Right lung (tissue), 5 donors: ENCODE results near the gene TENM3. TPM values are rescaled to one million over a fixed set of nuclear protein-coding genes. Genes with fewer than 3 reads are reported as not detected.

Experiments used
- DNase-seq, 2 donors: peaks; one replicate each; pipeline ENCODE4 v3.0.0-alpha.2; 2013
- polyA plus RNA-seq, 5 donors: library from polyadenylated mRNA; unstranded; fragments of 120-200 nt; gene quantifications; one replicate each; pipeline versions ENCODE4 v1.2.1 to v1.2.3, GENCODE V29; 2013; ENCODE audit warnings: inconsistent platforms in 1 of 5, low replicate concordance in 1 of 5; ENCODE audit not compliant: insufficient read length in 5 of 5, insufficient read depth in 1 of 5

The TENM3 gene
- polyA plus RNA-seq, 5 donors: 1.9 to 4.6 (median 2.6) TPM

DNA sequence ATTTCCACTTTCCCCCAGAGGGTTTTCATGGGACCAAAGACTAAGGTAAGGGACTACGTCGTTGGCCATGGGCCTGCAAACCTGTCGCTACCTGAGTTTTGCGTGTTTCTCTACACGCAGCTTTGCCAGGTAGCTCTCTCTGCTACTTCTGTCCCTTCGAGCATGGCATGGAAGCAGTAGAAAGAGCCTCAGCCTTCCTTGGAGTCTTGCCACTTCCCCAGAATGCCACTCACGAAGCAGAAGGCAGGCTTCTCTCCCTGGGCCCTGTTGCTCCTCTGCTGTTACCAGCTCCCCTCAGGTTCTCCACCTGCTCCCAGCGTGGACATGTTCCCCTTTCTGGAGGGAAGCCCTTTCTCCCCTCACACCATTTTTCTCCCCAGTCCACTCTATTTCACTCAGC lies 381.1 kb downstream of the TENM3 start:
- DNase-seq: no peak

DNA sequence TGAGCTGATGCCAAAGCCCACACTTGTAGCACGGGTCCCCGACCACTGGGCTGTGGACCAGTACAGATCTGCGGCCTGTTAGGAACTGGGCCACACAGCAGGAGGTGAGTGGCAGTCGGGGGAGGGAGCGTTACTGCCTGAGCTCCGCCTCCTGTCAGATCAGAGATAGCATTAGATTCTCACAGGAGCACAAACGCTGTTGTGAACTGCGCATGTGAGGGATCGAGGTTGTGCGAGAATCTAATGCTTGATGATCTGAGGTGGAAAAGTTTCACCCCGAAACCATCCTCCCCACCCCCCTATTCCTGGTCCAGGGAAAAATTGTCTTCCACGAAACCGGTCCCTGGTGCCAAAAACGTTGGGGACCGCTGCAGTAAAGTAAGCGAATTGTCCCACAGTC lies 382.0 kb downstream of the TENM3 start:
- DNase-seq: no peak

DNA sequence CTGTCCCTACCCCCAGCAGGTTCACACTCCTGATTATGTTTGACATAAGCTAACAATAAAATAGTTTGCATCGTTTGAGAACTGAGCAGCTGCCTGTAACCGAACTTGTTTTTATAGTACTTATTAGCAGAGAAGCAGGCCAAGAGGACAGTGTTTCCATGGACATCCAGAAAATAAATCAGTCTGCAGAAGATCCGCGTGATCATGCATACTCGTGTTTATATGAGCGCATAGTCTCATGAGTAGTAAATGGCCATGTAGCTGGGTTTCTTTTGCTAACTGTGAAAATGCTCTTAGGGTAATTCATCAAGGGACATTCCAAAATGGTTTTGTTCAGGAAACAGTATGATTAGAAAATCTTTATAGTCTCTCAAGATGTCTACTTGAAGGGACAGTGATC lies 384.8 kb downstream of the TENM3 start:
- no peak for DNase-seq

DNA sequence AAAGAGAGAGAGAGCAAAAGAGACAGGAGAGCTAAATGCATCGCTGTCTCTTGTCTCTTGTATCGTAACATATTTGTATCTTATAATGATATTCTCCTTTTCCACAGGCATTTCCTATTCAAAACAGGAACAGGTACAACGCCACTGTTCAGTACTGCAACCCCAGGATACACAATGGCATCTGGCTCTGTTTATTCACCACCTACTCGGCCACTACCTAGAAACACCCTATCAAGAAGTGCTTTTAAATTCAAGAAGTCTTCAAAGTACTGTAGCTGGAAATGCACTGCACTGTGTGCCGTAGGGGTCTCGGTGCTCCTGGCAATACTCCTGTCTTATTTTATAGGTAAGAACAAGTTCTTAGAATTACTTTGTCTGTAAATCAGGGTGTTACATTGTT lies 385.3 kb downstream of the TENM3 start:
- DNase-seq: no peak

DNA sequence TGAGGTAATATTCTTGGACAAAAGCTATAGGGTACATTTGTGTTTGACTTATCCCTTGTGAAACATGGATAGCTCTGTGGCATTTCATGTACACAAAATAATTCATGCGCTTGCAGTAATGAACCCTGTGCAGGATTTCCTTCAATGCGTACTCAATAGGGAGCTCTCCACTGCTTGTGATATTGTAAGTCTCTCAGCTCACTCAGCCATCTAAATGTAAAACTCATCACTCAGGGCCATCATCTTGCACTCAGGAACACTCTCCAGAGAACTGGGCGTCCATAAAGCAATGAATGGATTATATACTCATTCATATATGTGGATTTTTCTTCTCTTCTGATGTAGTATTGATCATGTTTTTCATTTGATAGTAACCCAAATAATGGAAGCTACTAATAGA lies 385.9 kb downstream of the TENM3 start:
- no peak for DNase-seq

DNA sequence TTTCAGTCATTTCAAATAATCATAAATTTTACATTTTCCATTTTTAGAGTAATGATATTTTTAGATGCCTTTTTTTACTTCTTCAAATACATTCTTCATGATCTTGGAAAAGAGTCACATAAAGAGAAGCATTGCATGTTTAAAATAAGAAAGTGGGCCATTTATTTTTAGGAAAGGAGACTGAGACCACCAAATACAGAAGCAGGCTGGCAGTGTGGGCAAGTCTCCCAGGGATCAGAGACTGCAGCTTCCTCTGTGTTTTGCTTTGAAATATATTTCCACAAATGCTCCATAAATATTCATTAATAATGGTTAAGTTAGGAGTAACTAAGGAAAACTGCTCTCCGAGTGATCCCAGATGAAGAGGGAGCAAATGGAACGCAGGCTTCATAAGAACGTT lies 397.3 kb downstream of the TENM3 start:
- no peak for DNase-seq

DNA sequence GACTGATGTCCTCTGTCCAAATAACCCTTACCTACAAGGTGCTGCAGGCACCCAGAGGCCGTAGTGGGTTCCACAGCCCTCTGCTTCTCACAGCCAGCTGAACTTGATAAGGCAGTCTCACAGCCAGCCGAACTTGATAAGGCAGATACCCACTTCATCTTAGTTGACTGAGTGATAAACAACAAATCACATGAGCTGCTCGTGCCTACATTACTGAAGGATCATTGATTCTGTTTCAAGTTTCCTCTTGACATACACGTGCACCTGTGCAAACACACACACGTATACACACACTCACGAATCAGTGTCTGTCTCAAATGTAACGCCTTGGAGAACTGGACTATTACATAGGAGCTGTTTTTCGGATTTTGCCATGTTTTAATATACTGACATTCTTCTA lies 397.7 kb downstream of the TENM3 start:
- no peak for DNase-seq

DNA sequence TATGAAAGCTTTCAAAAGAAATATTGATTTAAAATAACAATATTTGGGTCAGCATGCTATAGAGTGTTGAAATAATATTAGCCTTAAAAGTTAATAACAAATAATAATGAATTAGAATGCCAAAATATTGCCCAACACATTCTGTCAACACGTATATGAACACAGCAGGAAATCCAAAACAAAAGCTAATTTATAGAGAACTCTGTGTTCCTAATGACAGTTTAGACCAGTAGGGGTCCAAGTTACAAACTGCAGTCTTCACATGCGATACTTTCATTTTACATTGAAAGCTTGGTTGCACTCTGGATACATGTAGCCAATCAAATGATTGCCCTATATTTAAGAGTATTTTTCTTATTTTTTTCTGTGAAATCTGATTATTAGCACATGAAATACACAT lies 399.6 kb downstream of the TENM3 start:
- peak; percentile 23 to 25 for DNase-seq

DNA sequence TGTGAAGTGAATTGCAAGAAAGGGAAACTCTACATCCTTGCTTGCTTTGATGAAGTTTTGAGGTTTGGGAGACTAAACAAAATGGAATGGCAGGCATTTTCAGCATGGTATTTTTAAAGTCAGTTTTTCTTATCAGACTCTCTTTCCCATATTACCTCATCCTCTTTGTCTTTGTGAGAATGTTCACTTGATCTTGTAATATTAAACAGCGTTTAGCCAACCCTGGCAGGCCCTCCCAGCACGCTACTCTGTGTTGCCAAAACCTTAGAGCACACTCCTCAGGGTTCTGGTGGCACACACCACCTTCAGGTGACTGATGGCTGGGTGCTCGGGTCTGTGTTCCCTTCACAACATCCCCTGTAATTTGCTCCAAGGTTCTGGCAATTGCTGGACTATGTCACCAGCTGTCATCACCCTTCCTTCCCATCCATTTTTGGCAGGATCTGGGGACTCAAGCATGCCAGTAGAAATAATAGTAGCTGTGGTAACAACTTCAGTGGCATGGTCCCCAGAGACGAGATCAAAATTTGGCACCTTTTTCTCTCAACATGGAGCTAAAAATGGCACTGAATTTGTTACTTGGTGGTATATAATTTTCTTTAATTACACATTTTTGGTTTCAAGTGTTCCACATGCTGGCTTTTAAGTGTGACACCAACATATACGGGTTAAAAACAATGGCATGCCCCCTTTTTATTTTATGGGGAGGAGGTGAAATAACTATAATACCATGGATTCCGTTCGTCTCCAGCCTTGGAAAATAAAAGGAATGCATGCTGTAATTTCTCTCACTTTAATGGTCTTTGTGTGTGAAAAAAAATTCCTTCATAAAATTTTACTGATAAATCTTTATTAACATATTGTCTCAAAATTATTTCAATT lies 400.8 kb downstream of the TENM3 start:
- DNase-seq: no peak

DNA sequence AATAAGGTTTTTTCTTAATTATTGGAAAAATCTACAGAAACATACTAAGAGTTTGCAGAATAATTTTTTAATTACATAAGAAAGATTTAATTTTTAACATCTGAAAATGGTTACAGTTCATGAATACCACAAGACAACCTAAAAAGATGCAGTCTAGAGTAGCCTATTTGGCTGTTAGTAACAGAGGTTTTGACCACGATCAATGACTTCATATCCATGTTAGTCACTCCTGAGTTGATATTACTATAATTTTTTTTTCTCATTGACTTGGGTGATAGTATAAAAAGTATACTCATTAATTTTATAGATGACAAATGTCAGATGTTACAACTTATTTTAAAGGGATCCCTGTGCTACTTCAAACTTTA lies 401.5 kb downstream of the TENM3 start:
- no peak for DNase-seq

DNA sequence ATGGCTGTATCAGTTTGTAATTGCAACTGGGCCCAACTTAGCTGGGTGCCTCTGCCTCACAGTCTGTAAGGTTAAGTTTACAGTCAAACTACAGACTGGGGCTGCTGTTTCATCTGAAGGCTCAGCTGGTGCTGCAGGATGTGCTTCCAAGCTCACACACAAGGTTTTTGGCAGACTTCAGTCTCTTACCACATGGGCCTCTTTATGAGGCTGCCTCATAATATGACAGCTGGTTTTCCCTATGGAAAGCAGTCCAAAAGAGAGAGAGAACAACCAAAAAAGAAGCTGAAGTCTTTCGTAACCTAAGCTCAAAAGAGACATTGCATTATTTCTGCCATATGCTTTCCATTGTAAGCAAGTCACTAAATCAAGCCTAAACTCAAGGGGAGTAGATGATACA lies 402.3 kb downstream of the TENM3 start:
- DNase-seq: no peak

DNA sequence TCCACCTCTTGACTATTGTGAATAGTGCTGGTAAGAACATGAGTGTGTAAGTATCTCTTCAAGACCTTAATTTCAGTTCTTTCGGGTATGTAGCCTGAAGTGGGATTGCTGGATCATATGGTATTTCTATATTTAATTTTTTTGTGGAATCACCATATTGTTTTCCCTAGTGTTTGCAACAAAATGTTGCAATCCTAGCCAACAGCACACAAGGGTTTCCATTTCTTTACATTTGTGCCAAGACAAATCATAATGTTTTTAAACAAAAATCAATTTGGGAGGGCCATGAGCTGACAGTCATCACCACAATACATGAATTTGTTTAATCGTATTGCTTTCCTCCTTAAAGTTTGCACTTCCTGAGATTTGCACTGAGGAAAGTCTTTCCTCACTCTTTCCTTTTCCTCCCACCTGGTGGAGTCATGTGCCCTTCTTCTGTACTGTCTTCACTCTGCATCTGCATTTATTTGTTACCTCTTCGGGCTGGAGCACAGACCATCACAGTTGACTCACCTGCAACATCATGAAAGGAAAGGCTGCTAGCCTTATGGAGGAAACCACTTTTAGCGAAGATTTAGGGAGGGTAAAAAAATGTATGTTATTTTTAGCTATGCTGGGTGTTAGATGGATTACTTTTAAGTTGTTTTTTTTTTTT lies 404.6 kb downstream of the TENM3 start:
- no peak for DNase-seq

DNA sequence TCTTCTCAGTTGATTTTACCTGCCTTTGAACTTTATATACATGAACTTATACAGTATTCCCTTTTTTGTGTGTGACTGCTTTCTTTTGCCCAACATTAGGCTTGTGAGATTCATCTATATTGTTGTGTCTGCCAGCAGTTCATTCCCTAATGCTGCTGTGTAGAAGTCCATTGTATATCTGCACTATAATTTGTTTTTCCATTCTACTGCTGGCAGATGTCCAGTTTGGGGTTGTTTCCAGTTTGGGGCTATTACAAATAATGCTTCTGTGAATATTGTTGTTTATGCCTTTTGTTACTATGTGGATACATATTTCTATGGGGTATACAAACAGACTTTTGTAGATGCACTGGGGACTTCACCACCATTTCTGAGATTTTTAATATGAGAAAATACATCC lies 405.6 kb downstream of the TENM3 start:
- DNase-seq: peak; percentile 45 to 70

DNA sequence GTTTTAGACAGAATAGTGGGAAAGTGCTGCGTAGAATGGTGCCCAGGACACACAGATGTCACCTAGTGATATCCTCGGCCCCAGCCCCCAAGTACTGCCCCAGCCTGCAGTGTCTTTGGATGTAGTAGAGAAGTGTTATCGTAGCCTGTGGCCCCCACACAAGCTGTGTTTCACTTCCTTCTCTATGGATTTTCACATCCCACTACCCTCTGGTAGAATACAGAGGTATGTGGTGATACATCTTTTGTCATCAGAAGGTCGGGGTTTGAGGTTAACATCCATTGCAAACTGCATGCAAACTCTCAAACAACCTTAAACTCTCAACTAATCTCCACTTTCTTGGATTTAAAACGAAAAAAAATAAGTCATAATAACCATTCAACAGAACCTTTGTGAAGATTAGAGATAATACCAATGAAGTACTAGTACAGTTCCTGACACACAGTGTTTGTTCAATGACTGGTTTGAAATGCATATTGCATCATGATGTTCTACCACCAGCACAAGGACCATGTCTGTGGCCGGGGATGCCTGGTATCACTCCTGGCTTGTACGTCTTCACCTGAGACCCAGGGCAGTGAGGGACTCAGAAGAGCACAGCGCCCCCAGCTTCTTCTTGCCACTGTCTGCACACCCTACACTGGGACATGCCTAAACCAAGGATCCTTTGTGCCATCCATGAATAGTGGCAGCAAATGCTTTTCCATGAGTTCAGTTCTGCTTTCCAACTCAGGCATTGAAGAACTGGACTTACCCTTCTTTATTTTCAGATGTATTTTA lies 406.7 kb downstream of the TENM3 start:
- DNase-seq: no peak

DNA sequence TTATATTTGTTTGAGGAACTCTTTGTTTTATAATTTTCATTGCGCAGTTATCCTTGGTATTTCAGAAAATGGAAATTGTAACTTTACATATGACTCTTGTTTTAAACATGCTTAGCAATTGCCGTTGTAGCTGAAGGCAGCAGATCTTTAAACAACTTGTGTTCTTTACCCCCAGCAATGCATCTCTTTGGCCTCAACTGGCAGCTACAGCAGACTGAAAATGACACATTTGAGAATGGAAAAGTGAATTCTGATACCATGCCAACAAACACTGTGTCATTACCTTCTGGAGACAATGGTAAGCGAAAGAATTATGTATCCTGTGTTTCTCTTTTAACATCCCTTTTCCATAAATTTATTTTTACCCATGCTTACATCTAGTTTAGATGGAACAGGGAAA lies 410.4 kb downstream of the TENM3 start:
- peak in 1 of 2 donors; percentile 8 for DNase-seq

DNA sequence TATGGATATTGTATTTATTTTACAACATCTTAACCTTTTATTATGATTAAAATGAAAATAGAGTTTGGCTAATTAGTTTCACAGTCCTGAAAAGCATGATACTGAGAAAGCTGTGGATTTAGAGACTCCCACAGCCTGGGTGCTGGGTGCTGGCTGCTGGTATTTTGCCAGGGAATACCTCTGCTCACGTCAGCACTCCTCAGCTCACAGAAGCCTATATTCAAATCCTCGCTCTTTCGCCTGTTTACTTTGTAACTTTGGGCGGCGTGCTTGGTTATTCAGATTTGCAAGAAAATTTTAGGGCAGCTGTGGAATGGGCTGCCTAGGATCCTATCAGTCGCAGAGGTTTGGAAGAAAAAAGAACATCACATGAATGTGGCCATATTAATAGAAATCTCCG lies 412.1 kb downstream of the TENM3 start:
- no peak for DNase-seq

DNA sequence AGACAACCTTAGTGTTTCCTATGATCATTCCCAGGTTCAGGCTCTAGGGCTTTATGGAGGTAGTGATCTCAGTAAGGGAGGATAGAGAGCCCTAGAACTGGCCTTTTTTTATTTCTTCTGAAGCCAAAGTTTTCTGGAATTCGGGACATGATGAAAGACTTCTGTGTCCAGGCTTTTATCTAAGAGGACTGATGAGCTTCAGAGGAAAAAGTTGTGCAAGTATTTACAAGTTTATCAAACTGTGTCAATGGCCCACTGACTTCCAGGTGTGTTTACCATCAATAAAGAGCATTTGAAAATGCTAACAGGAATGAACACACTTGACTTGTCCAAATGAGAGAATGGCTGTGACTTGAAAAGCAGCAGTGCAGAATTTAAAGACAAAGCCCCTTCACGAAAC lies 419.3 kb downstream of the TENM3 start:
- no peak for DNase-seq

DNA sequence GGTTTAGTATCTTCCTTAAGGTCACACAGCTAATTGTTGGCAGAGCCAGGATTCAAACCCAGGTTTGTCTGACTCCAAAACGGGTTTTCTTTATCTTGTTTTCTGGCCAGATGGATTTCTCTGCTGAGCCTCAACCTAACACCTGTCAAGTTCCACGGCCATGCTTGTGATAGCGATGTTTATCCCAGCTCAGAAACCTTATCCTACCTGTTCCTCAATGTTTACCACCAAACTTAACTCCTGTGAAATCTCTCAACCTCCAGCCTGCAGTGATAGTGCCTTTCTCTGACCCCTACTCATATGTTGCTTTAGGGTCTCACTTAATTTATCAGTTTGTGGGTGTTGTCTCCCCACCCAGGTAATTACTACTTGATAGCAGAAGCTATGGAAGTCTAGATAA lies 428.0 kb downstream of the TENM3 start:
- no peak for DNase-seq

DNA sequence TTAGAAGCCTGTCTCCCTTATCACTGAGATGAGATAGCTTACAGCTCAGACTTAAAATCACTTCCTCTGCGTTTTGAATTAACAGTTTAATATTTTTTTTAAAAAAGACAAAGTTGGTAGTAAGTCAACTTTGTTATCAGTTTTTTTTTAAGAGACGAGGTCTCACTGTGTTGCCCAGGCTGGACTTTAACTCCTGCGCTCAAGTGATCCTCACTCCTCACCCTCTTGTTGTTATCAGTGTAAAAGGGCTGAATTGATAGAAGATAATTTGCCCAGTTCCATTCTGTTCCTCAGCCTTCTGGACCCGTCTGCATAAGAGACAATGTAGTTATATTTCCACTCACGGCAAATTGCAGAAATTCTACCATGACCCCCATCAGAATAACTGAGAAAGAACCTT lies 428.5 kb downstream of the TENM3 start:
- DNase-seq: no peak

DNA sequence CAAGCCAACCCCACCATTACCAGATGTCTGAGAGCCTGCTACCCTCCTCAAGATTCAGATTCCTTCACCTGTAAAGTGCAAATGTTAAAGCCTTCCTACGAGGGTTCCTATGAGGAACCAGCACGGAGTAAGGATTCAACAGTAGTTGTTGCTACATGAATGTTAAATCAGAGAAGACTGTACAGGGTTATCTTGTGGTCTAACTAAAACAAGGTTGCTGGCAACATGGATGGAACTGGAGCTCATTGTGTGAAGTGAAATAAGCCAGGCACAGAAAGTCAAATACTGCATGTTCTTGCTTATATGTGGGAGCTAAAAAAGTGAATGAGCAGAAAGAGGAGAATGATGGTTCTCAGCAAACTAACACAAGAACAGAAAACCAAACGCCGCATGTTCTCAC lies 435.4 kb downstream of the TENM3 start:
- DNase-seq: no peak

DNA sequence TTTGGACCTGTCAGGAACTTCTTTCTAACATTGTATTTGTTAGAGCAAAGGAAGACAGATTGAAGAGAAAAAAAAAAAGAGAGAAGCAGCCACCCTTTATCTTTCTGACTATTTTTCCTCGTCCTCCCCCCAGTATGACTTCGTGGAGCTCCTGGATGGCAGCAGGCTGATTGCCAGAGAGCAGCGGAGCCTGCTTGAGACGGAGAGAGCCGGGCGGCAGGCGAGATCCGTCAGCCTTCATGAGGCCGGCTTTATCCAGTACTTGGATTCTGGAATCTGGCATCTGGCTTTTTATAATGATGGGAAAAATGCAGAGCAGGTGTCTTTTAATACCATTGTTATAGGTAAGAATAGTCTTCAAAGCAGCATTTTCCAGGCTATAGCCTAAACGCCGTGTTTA lies 436.3 kb downstream of the TENM3 start:
- no peak for DNase-seq

DNA sequence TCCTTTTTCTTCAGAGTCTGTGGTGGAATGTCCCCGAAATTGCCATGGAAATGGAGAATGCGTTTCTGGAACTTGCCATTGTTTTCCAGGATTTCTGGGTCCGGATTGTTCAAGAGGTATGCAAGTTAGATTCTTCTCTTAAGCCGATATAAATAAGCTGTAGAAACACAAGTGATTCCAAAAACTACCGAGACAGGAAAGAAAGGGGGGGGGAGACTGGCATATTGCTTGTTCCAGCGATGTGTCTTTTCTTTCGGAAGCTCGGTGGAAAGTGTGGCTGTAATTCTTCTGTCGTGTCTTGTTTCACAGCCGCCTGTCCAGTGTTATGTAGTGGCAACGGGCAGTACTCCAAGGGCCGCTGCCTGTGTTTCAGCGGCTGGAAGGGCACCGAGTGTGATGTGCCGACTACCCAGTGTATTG lies 437.0 kb downstream of the TENM3 start:
- no peak for DNase-seq

DNA sequence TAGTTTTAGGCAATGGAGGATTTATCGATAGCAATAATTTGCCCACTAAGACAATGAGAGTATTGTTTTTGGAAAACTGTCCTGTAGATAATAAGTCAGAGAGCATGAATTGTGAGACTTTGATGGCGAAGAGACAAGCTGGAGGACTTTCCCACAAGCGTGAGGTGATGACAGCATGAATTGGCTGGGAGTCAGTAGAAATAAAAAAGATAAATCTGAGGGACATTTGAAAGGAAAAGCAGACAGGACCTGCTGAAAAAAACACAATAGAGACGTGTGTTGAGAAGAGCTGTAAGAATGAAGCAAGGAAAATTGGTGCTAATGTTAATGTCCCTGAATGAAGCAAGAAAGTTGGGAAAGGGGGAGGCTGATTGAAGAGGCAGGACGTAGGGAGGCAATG lies 440.5 kb downstream of the TENM3 start:
- DNase-seq: no peak
